Measurements from ENCODE around the gene TMCC1.
"Not testable (repeated sequence)": the region's sequence is repeated elsewhere in the genome, so short reads cannot be mapped to it uniquely, and the experiment has no call there.

TMCC1 gene

DNA sequence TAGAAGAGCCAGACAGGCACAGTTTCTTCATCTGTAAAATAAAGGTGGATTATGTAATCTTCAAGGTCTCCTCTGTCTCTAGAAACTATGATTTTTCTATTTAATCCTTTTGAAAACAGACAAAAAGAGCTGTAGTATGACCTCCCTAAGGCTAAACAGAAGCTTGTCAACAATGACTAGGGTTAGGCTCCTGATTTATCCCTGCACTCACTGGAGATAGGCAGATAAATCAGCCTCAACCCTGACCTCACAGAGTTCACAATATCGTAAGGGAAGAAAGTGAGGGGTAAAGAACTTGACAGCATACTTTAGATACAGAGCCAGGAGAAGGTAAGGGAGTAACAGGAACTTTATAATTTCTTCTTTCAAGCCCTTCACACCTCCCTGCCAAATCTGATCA lies 124.8 kb downstream of the TMCC1 start:
- DNase-seq: no peak

DNA sequence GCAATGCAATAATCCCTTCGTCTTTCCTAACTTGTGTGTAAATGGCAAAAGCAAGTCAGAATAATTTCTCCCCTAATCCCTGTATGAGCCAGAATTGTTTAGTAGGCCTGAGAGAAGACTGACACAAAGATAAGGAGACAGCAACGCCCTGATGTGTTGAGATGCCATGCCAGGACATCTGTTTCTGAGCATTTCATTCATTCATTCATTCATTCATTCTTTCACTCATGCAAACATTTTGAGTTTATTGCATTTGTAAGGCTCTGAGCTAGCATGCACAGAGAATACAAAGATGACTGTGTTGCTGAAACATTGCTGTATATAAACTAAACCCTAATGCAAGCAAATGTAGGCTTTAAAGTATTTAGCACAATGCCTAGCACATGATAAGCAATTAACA lies 127.4 kb downstream of the TMCC1 start:
- no peak for DNase-seq

DNA sequence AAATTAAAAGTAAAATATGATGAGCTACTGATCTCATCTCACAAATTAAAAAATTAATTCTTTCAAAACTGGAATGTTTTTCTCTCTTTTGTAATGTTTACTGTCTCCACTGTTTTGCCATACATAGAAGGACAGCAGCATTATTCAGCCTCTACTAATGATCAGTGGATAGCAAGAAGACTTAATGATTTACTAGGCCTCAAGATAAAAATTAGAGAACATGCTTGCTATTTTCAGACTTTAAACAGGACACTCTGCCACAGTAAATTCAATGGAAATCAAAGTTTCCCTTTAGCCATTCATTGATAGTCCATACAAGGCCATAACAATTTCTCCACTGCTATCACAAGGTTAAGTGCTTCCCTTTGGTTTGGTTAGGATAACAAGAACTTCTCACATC lies 129.4 kb downstream of the TMCC1 start:
- DNase-seq: no peak

DNA sequence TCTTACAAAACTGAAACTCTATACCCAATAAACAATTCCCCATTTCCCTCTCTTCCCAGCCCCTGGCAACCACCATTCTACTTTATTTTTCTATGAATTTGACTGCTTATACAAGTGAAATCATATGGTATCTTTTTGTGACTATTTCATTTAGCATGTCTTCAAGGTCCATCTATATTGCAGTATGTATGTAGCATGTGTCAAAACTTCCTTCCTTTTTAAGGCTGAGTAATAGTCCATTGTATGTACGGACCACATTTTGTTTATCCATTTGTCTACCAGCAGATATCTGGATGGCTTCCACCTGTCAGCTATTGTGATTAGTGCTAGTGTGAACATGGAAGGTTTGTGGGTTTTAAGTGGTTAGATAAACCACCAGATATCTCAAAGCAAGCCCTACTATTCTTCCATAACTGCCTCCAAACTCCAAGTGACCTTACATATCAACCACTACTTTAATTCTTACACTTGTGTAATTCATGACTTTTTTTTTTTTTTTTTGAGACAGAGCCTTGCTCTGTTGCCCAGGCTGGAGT lies 134.7 kb downstream of the TMCC1 start:
- DNase-seq: no peak

DNA sequence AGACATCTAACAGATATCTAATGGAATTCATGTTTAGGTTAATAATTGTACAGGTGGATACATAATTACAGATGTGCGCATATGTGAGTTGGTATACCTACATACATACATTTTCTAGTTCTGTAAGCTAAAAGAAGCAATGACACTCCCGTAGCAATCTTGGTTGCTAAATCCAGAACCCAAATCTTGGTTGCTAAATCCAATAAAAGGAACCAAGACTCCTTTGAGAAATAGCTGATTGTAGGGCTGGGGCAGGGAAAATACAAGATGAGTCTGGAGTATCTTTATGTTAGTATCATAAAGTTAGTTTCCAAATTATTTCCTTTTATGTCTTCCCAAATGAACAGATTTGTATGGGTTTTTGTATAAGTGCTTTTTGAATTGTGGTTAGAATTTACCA lies 135.2 kb downstream of the TMCC1 start:
- no peak for DNase-seq

DNA sequence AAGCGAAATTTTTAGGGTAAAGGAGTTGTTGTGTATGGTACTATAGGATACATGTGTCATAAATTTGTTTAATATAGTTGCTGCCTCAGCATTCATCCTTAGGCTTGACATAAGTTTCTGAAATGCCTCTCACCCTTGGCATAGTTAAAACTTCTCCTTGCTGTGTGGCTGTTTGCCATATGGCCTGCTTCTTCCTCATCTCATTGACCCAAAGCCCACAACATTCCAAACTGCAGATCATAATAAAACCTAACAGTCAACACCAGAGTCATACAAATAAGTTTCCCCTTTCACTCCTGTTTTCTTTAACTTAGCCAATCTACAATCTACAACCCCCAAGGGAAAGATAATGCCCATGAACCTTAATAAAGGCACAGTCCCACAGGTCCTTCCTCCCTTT lies 136.6 kb downstream of the TMCC1 start:
- DNase-seq: no peak

DNA sequence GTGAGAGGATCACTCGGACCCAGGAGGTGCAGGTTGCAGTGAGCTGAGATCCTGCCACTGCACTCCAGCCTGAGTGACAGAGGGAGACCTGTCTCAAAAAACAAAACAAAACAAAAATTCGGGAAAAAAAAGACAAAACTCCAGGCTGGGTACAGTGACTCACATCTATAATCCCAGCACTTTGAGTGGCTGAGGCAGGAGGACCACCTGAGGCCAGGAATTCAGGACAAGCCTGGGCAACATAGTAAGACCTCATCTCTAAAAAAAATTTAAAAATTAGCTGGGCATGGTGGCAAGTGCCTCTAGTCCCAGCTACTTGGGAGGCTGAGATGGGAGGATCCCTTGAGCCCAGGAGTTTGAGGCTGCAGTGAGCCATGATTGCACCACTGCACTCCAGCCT lies 142.4 kb downstream of the TMCC1 start:
- not testable (repeated sequence) for DNase-seq

DNA sequence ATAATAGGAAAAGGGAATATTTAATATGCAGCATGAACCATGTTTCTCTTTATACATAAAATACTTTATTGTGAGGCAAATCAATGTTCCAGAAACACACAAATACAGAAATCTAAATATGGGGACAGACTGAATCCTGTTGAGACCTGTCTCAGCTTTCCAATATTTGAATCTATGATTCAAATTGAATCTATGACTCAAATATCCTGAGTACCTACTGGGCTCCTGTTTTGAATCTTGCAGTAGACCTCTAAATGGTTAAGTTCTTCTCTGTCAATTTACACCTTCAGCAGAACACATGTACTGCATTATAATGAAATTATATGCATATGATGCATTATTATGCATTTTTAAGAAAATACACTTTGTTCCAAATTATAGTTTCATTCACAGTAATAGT lies 143.8 kb downstream of the TMCC1 start:
- no peak for DNase-seq

DNA sequence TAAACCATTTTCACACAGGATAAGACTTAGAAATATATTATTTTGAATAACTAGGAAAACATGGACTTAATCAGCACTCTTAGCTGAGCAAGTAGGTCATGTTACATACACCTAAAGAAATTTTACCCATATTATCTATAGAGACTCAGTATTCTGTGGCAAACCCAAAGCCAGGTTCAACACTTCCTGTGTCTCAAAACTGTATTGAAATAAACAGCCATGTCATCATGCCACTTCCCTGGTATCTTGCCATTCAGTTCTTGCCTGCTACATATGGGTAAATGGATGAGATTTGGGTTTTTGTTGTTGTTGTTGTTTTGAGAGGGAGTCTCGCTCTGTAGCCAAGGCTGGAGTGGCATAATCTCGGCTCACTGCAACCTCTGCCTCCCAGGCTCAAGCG lies 145.5 kb downstream of the TMCC1 start:
- no peak for DNase-seq

DNA sequence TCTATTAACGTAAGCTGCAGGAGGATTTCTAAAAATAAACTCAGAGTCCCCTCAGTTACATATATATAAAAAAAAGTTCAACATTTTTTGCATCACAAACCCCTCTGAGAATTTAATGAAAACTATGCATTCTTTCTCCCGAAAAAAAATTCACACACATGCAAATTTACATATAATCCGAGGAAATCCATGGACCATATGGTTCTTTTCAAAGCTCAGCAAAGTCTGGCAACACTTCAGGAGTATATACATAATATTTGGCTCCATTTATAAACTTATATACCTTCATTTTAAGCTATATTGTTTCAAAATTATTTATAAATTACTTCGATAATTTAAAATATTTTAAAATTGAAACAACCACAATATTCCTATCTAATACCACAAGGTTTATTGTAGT lies 146.4 kb downstream of the TMCC1 start:
- DNase-seq: no peak

DNA sequence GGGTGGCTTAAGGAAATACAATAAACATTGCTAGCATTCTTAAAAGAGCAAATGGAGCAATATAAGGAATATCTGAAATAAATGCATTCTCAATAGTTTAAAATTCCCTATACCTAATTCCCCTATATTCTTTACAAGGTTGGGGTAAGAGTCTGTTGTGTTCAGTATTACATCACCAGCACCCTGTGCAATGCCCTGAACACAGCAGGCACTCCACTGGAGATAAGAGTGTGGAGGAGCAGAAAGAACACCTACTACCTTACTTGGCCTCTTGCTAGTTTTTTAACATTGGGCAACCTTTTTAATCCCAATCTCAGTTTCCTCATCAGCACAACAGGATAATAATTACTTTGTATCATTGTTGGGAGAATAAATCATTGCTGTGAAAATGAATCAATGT lies 146.9 kb downstream of the TMCC1 start:
- DNase-seq: no peak

DNA sequence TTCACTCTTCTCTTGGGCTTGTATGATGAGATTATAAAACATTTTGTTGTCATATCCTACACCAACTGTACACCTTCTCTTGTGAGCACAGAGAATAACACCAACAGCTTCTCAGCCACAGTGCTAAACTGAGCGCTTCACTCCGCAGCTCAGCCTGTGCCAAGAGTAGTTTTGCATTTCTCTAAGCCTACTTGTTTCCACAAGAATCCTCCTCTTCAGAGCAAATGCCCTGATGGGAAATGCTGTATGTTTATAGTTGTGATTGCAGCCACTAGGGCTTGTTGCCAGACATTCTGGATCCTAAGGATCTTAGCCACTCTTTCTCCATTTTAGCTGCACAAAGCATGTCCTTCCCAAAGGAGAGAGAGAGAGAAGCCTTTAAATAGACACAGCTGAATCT lies 148.3 kb downstream of the TMCC1 start:
- DNase-seq: no peak

DNA sequence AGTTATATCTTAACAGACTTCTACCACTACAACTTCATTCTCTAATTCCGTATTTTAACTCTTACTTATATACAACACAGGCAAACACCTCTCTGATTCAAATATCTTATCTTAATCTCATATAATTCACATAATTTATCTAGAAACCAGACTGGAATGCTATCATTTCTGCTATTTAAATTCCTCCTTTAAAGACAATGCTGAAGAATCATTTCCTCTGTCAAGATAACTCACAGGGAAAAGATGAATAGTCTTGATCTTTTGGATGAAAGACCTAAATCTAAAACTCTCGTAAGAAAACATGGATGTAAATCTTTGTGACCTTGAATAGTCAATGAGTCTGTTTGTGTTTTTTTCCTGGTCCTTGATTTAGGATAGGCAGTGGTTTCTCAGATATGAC lies 151.7 kb downstream of the TMCC1 start:
- no peak for DNase-seq

DNA sequence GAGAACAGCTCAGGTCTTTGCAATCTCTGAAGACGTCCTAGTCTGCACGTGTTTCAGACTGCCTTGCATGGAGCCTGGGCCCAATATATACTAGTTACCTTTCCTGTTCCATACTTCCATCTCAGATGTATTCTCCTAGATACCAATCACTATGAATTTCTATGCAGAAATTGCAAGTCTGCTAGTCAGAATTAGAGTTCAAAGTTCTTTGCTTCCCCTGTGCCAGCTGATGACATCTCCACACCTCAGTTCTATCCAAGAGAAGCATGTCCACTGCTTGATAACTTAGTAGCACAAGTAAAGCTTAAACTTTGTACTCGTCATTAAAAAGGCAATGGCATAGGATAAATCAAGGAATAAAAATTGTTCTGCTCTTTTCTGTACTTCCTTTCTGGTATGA lies 153.4 kb downstream of the TMCC1 start:
- no peak for DNase-seq

DNA sequence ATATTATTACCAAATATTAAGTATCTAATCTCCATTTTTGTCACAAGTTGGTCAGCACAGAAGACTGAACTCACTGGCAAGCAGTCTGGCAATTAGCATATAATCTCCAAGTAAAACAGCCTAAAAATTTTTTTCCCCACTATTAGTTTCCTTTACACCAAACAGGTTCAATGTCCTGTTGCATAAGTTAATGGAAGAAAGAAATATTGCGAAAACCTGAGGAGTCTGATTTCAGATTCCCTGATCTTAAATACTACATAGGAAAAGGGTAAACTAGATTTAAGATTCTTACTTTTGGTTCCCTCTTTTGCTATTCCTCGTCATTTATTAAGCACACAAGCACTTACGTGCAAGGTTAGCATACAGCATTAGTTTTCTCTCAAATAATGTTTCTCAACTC lies 153.9 kb downstream of the TMCC1 start:
- no peak for DNase-seq

DNA sequence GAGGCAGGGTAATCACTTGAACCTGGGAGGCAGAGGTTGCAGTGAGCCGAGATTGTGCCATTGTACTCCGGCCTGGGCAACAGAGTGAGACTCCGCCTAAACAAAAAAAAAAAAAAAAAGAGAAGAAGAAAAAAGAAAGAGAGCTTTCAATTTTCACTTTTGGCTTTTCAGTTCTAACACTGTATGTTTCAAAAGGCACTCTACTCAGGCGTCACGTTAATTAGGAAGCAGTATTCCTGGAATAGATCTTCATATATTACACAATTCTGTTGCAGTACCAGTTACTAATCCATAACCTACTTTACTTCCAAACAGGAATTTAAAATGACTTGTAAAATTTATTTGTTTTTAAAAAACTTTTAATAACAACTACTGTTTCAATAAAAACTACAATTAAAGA lies 155.3 kb downstream of the TMCC1 start:
- DNase-seq: no peak

DNA sequence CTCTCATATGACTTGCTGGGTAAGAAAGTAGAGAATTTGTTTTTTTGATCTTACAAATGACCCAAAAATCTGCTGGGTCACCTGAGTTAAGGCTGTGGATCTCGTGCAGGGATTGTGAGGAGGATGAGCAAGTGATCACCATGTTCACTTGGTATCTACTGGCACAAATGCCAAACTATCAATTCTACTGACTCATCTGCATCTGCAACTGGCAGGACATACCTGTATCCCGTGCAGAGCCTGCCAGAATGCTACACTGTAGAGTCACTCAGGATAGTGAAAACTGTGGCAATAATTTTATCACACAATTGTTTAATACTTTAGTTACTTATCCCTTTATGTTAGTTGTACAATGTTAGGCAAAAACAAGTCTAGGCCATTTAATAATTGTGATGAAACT lies 157.4 kb downstream of the TMCC1 start:
- no peak for DNase-seq

DNA sequence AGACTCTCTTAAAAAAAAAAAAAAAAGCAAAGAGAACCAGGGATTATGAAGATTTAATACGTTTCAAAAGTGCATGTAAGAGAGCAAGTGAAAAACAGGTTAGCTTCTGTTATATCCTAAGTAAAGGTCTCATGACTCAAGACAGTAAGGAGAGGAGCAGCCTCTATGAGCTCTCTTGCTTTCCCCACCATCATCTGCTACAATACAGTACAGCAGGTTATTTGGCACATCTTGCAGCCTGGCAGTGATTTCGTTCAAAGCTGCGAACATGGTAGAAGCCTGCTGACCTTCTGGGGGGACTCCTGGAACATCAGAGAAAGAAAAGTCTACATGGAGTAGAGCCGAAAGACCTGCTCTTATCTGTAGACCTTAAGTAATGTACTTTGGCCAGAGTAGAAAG lies 157.9 kb downstream of the TMCC1 start:
- no peak for DNase-seq

DNA sequence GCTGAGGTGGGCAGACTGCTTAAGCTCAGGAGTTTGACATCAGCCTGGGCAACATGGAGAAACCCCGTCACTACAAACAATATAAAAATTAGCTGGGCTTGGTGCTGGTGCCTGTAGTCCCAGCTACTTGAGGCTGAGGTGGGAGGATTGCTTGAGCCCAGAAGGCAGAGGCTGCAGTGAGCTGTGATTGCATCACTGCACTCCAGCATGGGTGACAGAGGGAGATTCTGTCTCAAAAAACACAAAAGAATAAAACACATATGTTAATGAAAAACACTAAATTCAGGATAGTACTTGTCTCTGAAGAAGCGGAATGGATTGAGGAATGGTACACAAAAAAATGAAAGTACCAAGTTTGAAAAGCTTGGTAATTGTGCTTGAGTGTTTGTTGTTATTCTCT lies 159.1 kb downstream of the TMCC1 start:
- DNase-seq: no peak

DNA sequence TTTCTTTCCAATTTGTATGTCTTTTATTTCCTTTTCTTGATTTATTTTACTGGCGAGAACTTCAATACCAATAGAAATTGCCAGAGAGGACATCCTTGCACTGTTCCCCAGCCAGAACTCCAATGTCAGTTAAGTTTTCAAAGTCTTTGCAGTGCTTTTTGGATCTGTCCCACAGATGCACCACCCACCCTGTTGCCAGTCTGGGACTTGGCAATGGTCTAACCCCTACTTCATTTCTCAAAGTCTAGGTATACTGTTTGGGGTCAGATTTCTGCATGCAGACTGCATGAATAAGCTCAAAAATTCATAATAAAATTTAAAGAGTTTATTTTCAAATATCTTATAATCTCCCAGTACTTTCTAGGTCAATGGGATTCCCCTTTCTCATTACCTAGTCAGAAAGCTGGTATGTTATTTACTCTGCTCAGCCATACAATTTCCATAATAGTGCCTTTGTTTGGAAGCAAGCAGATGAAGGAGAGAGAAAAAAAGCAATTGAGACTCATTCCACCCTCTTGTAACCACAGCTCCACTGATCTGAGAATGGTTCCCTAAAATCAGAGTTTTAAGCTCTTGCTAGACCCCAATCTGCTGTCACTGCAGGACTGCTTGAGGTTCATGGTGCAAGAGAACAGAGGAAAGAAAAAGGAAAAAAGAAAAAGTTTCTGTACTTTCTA lies 161.2 kb downstream of the TMCC1 start:
- DNase-seq: no peak

DNA sequence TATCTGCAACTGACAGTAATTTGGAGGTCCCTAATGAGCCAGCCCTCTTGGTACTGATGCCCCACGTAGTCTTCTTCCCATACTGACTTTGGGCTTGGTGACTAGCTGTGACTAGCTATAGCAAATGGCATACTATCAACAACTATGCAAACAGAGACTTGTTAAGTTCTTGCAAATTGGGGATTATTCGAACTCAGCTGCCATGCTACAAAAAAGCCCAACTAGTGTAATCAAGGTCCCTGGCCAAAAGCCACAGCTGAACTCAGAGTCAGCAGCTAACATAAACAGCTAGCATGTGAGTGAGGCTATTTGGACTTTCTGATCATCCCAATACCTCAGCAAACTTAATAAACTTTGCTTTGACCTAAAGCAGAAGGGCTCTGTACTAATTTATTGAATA lies 165.8 kb downstream of the TMCC1 start:
- DNase-seq: no peak

DNA sequence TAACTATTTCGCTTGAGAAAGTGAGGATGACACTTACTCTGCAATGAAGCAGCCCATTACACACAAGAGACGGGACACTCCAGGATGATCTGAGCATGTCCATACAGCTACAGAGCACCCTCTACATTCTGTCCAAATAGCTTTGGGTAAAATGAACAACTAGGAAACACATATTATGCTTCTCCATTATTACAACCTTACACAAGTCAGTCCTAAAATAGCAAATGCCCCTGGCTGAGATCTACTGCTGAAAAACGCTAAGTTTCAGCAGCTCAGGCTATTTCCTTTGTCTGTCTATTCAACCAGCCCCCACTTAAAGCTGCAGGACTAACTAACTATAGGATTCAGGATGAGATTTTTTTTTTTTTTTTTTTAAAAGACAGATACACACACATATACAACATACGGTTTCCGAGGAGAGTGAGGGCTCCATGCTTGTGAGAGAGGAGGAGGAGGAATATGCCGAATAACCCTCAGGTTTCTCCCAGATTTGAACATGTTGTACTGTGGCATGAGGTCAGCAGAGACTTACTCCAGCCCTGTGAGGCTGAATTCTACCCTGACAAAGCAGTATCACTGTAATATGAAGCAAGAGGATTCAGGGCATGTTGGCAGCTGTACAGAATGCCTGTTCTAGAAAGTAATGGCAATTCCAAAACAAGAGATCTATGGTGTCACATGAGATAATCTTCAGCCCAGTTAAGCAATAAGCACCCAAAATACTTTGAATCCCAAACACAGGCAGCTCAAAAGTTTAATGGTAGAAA lies 169.8 kb downstream of the TMCC1 start:
- no peak for DNase-seq

DNA sequence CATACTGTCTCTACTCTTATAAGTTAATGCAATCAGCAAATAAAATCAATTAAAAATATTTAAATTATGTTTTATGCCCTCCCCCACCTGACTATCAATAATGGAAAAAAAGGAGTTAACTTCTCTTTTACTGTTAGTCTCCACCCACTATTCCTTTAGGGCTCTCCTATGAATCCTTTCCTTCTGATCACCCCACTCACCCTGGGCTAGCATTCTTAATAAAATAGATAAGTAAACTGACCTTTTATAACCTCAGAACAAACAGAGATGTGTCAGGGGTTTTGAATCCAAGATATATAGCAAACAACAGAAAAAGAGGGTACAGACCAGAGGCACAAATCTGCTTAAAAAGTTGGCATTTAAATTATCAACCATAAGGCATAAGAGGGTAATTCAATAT lies 171.0 kb downstream of the TMCC1 start:
- no peak for DNase-seq

DNA sequence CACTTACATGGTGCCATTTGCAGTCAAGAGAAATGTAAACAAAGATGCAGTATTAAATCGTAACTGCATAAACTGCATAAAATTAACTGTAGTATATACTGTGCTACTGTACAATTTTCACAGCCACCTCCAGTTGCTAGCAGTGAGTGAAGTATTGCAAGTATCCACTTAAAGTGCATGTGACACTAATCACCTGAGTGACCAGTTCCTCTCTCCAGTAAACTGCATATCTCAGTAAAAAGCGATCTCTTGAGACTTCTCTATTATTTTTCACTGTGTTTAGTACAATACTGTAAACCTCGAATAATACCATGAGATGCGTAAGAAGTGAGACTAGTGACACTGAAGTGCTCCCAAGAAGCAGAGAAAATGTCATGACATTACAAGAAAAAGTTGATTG lies 175.3 kb downstream of the TMCC1 start:
- DNase-seq: no peak

DNA sequence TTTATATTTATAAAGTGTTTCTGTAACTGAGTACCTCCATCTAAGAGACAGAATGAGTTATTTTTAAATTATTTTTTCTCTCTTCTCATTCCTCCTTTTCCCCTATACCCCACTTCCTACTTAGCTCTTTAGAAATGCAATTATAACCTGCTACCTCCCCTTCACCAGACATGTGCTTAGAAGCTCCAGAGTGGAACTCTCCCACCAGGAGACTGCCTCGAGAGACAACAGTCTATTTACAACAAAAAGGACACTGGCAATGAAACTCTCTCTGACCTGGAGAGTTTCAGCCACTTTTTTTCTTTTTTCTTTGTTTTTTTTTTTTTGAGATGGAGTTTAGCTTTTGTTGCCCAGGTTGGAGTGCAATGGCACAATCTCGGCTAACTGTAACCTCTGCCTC lies 177.7 kb downstream of the TMCC1 start:
- no peak for DNase-seq
